Mucosa of rectum (tissue), 2 donors: Measurements from ENCODE around the gene ATP8A1.
"Not testable (repeated sequence)": the region's sequence is repeated elsewhere in the genome, so short reads cannot be mapped to it uniquely, and the experiment has no call there.

Experiments
- H3K27ac ChIP-seq, 2 donors: one replicate each; pipeline ENCODE4 v1.7.0; 2013; ENCODE audit warnings: inconsistent platforms in 2 of 2, low read depth in 2 of 2, low read length in 2 of 2
- H3K27me3 ChIP-seq, 2 donors: one replicate each; pipeline ENCODE4 v1.7.0; 2013; ENCODE audit warnings: low read length in 2 of 2; ENCODE audit not compliant: control insufficient read depth in 2 of 2, insufficient read depth in 2 of 2
- H3K36me3 ChIP-seq, 2 donors: one replicate each; pipeline ENCODE4 v1.7.0; 2013; ENCODE audit warnings: low read length in 2 of 2; ENCODE audit not compliant: control insufficient read depth in 2 of 2, insufficient read depth in 2 of 2
- H3K4me1 ChIP-seq, 2 donors: one replicate each; pipeline ENCODE4 v1.7.0; 2013; ENCODE audit warnings: low read length in 2 of 2, mild to moderate bottlenecking in 1 of 2; ENCODE audit not compliant: control insufficient read depth in 2 of 2, insufficient read depth in 2 of 2
- H3K4me3 ChIP-seq, 2 donors: one replicate each; pipeline ENCODE4 v1.7.0; 2013; ENCODE audit warnings: low read length in 2 of 2
- H3K9ac ChIP-seq, 2 donors: one replicate each; pipeline ENCODE4 v1.7.0; 2013; ENCODE audit warnings: low read length in 2 of 2, low read depth in 1 of 2, mild to moderate bottlenecking in 1 of 2
- H3K9me3 ChIP-seq, 2 donors: one replicate each; pipeline ENCODE4 v1.7.0; 2013; ENCODE audit warnings: low read length in 2 of 2; ENCODE audit not compliant: control insufficient read depth in 2 of 2
- donor health status: healthy.
- donor health status: Normal muscosa, but diverticular disease.

ATP8A1 gene

DNA sequence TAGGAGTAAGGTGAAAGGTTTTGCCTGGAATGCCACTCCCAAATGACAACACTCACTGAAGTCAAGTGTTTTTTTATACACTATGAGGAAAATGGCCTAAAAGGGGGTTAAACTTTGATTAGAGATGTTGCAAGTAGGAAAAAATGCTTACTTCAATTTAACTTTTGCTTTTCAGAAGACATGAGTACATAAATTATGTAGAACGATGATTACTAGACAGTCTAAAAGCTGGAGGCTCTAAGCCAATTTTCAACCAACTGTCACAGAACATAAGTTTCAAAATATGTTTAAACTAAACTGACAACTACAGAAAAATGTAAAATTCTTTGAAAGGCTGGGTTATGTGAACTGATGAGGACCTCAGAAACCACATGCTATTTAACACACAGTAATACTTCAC, 176.2 kb downstream of the ATP8A1 start:
- Histone ChIP-seq H3K27me3 (no peaks in the 10 kb centered on the region), H3K4me1 (no peaks in the 10 kb centered on the region), H3K27ac (no peak overlapping the region), H3K9ac (no peak overlapping the region), H3K36me3 (peaks cover 8 to 10% of the 10 kb centered on the region in 2 donors), H3K9me3 (no peaks in the 10 kb centered on the region), H3K4me3 (no peak overlapping the region)

- Histone ChIP-seq H3K9ac (no peak overlapping the region), H3K27ac (no peak overlapping the region), H3K27me3 (no peaks in the 10 kb centered on the region), H3K4me1 (no peaks in the 10 kb centered on the region), H3K36me3 (peaks cover 8 to 10% of the 10 kb centered on the region in 2 donors), H3K9me3 (no peaks in the 10 kb centered on the region), H3K4me3 (no peak overlapping the region)
Observed at GRCh38 chr4:42480281-42480680, 176.6 kb downstream of the ATP8A1 start.

DNA sequence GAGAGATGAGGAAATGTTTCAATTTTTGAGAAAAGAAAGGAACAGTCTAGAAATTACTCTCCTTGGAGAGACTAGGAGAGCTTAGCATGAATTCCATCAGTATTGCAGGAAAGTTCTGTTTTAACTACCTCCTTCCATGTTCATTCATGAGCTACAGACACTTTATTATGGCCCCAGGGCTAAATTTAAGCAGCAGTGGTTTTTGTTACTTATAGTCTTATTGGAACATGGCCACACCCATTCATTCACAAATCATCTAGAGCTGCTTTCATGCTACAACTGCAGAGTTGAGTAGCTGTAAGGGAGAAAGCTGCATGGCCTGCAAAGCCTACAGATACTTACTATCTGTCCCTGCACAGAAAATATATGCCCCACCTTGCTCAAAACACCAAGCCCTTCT, 178.0 kb downstream of the ATP8A1 start:
- no peak overlapping the region for H3K27ac ChIP-seq

GRCh38 chr4:42478509-42478908, 178.4 kb downstream of the ATP8A1 start:
- Histone ChIP-seq H3K9ac (no peak overlapping the region), H3K27ac (no peak overlapping the region), H3K36me3 (peaks cover 7 to 10% of the 10 kb centered on the region in 2 donors), H3K4me1 (no peaks in the 10 kb centered on the region), H3K4me3 (no peak overlapping the region), H3K9me3 (no peaks in the 10 kb centered on the region), H3K27me3 (no peaks in the 10 kb centered on the region)

More for the DNA sequence above, 178.0 kb downstream of the ATP8A1 start:
- Histone ChIP-seq H3K36me3 (peaks cover 8 to 10% of the 10 kb centered on the region in 2 donors), H3K9me3 (no peaks in the 10 kb centered on the region), H3K4me3 (no peak overlapping the region), H3K27me3 (no peaks in the 10 kb centered on the region), H3K9ac (no peak overlapping the region), H3K4me1 (no peaks in the 10 kb centered on the region)

GRCh38 chr4:42474406-42474805, 182.5 kb downstream of the ATP8A1 start:
- no peak overlapping the region for H3K27ac ChIP-seq
- H3K9ac ChIP-seq = no peak overlapping the region
- no peaks in the 10 kb centered on the region for H3K27me3 ChIP-seq
- no peak overlapping the region for H3K4me3 ChIP-seq
- H3K36me3 ChIP-seq = peaks cover 1 to 4% of the 10 kb centered on the region in 2 donors
- H3K4me1 ChIP-seq = no peaks in the 10 kb centered on the region
- no peaks in the 10 kb centered on the region for H3K9me3 ChIP-seq

GRCh38 chr4:42473071-42473684, 183.7 kb downstream of the ATP8A1 start:
- H3K27me3 ChIP-seq = no peaks in the 10 kb centered on the region
- no peak overlapping the region for H3K4me3 ChIP-seq
- H3K9ac ChIP-seq = no peak overlapping the region
- H3K36me3 ChIP-seq = peaks cover 0 to 2% of the 10 kb centered on the region in 2 donors
- no peaks in the 10 kb centered on the region for H3K9me3 ChIP-seq
- no peaks in the 10 kb centered on the region for H3K4me1 ChIP-seq
- H3K27ac ChIP-seq = no peak overlapping the region

DNA sequence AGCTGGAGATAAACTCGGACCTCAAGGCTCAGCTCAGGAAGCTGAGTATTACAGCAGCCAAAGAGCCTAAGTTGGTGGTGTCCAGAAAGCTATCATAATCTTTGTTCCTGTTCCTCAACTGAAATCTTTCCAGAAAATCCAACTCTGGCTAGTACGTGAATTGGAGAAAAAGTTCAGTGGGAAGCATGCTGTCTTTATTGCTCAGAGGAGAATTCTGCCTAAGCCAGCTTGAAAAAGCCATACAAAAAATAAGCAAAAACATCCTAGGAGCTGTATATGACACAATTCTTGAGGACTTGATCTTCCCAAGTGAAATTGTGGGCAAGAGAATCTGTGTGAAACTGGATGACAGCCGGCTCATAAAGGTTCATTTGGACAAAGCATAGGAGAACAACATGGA, 185.0 kb downstream of the ATP8A1 start:
- H3K27ac ChIP-seq = no peak overlapping the region
- H3K9ac ChIP-seq = no peak overlapping the region
- no peaks in the 10 kb centered on the region for H3K27me3 ChIP-seq
- peaks cover 0 to 2% of the 10 kb centered on the region in 2 donors for H3K36me3 ChIP-seq
- H3K9me3 ChIP-seq = no peaks in the 10 kb centered on the region
- H3K4me1 ChIP-seq = no peaks in the 10 kb centered on the region
- H3K4me3 ChIP-seq = no peak overlapping the region

GRCh38 chr4:42470023-42470422, 186.9 kb downstream of the ATP8A1 start:
- no peak overlapping the region for H3K9ac ChIP-seq
- H3K4me1 ChIP-seq = no peaks in the 10 kb centered on the region
- no peak overlapping the region for H3K27ac ChIP-seq
- H3K9me3 ChIP-seq = no peaks in the 10 kb centered on the region
- no peaks in the 10 kb centered on the region for H3K27me3 ChIP-seq
- peaks cover 0 to 2% of the 10 kb centered on the region in 2 donors for H3K36me3 ChIP-seq
- no peak overlapping the region for H3K4me3 ChIP-seq

DNA sequence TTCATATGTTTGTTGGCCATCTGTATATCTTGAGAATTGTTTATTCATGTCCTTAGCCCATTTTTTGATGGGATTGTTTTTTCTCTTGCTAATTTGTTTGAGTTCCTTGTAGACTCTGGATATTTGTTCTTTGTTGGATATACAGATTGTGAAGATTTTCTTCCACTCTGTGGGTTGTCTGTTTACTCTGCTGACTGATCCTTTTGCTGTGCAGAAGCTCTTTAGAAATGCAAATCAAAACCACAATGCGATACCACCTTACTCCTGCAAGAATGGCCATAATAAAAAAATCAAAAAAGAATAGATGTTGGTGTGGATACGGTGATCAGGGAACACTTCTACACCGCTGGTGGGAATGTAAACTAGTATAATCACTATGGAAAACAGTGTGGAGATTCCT, 189.1 kb downstream of the ATP8A1 start:
- H3K9ac ChIP-seq, H3K9me3 ChIP-seq, H3K4me3 ChIP-seq, H3K4me1 ChIP-seq, H3K27ac ChIP-seq, H3K27me3 ChIP-seq: not testable (repeated sequence)
- peaks cover 4 to 15% of the 10 kb centered on the region in 2 donors for H3K36me3 ChIP-seq

DNA sequence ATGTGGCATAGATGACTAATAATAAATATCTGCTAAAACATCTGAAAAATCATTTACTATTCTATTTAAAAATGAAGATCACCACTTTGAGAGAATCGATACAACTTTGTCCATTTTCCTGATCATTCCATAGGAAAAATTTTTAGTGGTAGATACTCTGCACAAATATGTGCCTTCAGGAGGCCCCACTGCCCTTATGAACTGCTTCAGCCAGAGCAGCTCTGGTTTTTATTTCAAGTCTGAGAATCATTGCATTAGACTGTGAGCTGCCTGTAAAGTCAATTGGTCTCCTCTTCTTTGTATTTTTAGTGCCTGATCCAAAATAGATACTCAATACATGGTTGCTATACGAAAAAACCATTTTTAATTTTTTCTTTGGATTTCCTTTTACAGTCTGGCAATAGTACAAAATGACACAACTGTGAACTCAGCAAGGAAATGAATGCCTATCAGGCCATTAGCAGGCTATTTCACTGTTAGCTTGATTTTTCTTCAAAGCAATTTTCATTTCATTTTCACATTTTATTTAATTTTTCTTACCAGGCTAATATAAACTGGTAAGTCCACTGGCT, 190.5 kb downstream of the ATP8A1 start:
- H3K9me3 ChIP-seq = no peaks in the 10 kb centered on the region
- H3K4me1 ChIP-seq = peaks cover 0 to 3% of the 10 kb centered on the region in 2 donors
- H3K27me3 ChIP-seq = no peaks in the 10 kb centered on the region
- no peak overlapping the region for H3K4me3 ChIP-seq
- H3K27ac ChIP-seq = no peak overlapping the region
- no peak overlapping the region for H3K9ac ChIP-seq
- H3K36me3 ChIP-seq = peaks cover 4 to 23% of the 10 kb centered on the region in 2 donors
